CD4-positive, alpha-beta T cell (primary cell): ENCODE data around the gene OTOP2. TPM values are rescaled to one million over a fixed set of nuclear protein-coding genes. Genes with fewer than 3 reads are reported as not detected.

Source experiments
- ATAC-seq: fragments of 200-7000 bp; cut with Tn5 transposase; one replicate; pipeline ENCODE4 v1.10.0; 2022; ENCODE audit warnings: mild to moderate bottlenecking; ENCODE audit not compliant: poor library complexity
- CTCF ChIA-PET: fragments of 350-600 bp; sonication (Branson Sonifier 250); formaldehyde crosslinking; loops from one replicate; lab custom pipeline; 2021; ENCODE audit warnings: antibody characterized with exemption, inconsistent platforms; lab: Charles Lee
- POLR2A ChIA-PET: fragments of 350-600 bp; sonication (Branson Sonifier 250); formaldehyde crosslinking; loops from one replicate; lab custom pipeline; 2021; ENCODE audit warnings: antibody characterized with exemption, inconsistent platforms; lab: Charles Lee
- DNase-seq, 14 experiments: peaks; one replicate each; pipeline ENCODE4 v3.0.0-alpha.2; 2013 to 2020; ENCODE audit warnings: mixed read lengths in 2 of 14
- H3K27ac ChIP-seq, 2 donors: one replicate each; pipeline versions ENCODE4 v1.5.1 to v1.7.0; 2013; ENCODE audit warnings: low read length in 2 of 2, low read depth in 1 of 2, mild to moderate bottlenecking in 1 of 2
- H3K27me3 ChIP-seq, 2 experiments: 1 replicate in 1 of 2; 2 replicates in 1 of 2; pipeline versions ENCODE4 v1.6.1 to v1.7.0; 2013; ENCODE audit warnings: low read length in 2 of 2, control low read depth in 1 of 2, mild to moderate bottlenecking in 1 of 2, moderate library complexity in 1 of 2; ENCODE audit not compliant: insufficient read depth in 2 of 2, control insufficient read depth in 1 of 2
- H3K36me3 ChIP-seq: one replicate; pipeline ENCODE4 v1.6.1; 2013; ENCODE audit warnings: low read length, control low read depth; ENCODE audit not compliant: insufficient read depth
- H3K4me1 ChIP-seq: one replicate; pipeline ENCODE4 v1.6.1; 2013; ENCODE audit warnings: low read length, control low read depth; ENCODE audit not compliant: insufficient read depth
- H3K4me3 ChIP-seq: one replicate; pipeline ENCODE4 v1.5.1; 2013; ENCODE audit warnings: mild to moderate bottlenecking, low read length, moderate library complexity
- H3K9me3 ChIP-seq, 2 experiments: 1 replicate in 1 of 2; 2 replicates in 1 of 2; pipeline versions ENCODE4 v1.6.1 to v1.7.0; 2013; ENCODE audit warnings: low read length in 2 of 2, mild to moderate bottlenecking in 2 of 2, control low read depth in 1 of 2, moderate library complexity in 1 of 2; ENCODE audit not compliant: control insufficient read depth in 1 of 2, insufficient read depth in 1 of 2
- H3K27ac Mint-ChIP-seq: one replicate; pipeline ENCODE4 v1.8.0; 2020; ENCODE audit warnings: mixed read lengths
- H3K27me3 Mint-ChIP-seq: one replicate; pipeline ENCODE4 v1.8.0; 2021; ENCODE audit warnings: mixed read lengths
- H3K36me3 Mint-ChIP-seq: one replicate; pipeline ENCODE4 v1.8.0; 2021; ENCODE audit warnings: low read depth, mixed read lengths
- H3K4me1 Mint-ChIP-seq: one replicate; pipeline ENCODE4 v1.8.0; 2021; ENCODE audit warnings: low read depth, mixed read lengths
- H3K4me3 Mint-ChIP-seq: one replicate; pipeline ENCODE4 v1.8.0; 2020; ENCODE audit warnings: mild to moderate bottlenecking, mixed read lengths
- H3K9me3 Mint-ChIP-seq: one replicate; pipeline ENCODE4 v1.8.0; 2020; ENCODE audit warnings: mixed read lengths
- CTCF ChIP-seq: fragments of 200-600 bp; IDR thresholded peaks from one replicate; pipeline ENCODE4 v1.8.0; 2022; ENCODE audit warnings: antibody characterized with exemption, mild to moderate bottlenecking
- intact Hi-C, 2 experiments: fragments of 100-400 bp; cut with DNase I in 1 of 2; cut with micrococcal nuclease in 1 of 2; formaldehyde crosslinking; loops; one replicate each; pipeline versions ENCODE4 v1.15.1 to v1.9.0; 2023 to 2025; cut with DNase I, micrococcal nuclease
- total RNA-seq, 174 experiments: library from RNA in 2 of 174; stranded (reverse) in 2 of 174; gene quantifications; one replicate each; pipeline ENCODE4 v1.2.3 and lab custom pipeline; 2021 to 2026

The OTOP2 gene
- total RNA-seq, 2 experiments from 2014 or later = not detected

DNA sequence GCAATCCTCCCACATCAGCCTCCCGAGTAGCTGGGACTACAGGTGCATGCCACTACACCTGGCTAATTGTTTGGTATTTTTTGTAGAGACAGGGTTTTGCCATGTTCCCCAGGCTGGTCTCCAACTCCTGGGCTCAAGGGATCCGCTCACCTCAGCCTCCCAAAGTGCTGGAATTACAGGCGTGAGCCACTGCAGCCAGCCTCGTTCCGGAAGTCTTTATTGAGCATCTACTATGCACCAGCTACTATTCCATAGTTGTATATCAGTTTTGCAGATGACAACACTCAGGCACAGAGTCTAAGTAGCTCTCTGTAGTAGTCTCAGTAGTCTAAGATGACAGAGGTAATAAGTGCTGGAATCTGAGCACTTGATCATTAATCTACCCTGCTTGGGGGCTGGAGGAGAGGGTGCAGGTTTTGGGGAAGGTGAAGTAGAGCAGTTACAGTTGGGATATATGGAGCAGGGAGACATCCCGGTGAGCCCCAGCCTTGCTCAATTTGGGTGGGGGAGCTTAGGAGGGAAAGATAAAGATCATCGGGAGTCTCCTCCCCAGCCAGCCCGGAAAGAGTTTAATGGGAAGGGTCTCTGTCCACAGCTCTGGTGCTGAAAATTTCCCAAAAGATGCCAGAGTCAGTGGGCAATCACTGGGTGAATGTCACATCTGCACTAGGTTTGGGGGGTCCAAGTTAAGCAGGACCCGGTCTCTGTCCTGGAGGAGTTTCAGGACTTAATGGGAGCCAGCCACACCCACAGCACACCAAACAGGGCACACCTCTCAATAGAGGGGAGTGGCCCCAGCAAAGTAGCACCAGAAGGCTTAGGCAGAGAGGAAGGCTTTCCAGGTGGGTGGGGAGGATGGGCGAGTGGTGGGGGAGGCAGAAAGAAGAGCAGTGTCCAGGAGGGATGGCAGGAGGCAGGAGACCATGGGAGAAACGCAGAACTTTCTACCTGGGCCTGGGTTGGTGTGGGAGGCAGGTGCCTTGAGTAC lies 13.3 kb downstream of the OTOP2 start:
- H3K4me3 Mint-ChIP-seq = no peak overlapping the region
- H3K9me3 Mint-ChIP-seq = no peaks in the 10 kb centered on the region
- DNase-seq (no peak), ATAC-seq (no peak)
- Histone ChIP-seq H3K27me3 (peaks cover 48% of the 10 kb centered on the region in 2 experiments), H3K4me1 (peaks cover 9% of the 10 kb centered on the region), H3K36me3 (no peaks in the 10 kb centered on the region), H3K4me3 (no peak overlapping the region), H3K27ac (no peak overlapping the region), H3K9me3 (peaks cover 0 to 11% of the 10 kb centered on the region in 2 experiments)
- no peak overlapping the region for H3K27ac Mint-ChIP-seq
- ChIA-PET CTCF (interaction anchor here (0.6 kb wide), 1 partner anchor 138 kb away, joined by 3 read pairs; no protein-coding TSS in a partner anchor), POLR2A (no interaction called here)
- no peaks in the 10 kb centered on the region for H3K36me3 Mint-ChIP-seq
- H3K4me1 Mint-ChIP-seq = no peaks in the 10 kb centered on the region
- peaks cover 71% of the 10 kb centered on the region for H3K27me3 Mint-ChIP-seq
- no peak for TF ChIP-seq CTCF
- intact Hi-C loops = loop anchor here in 1 of 2 experiments (10.0 kb wide), 1 partner anchor 513 kb away; no protein-coding TSS in a partner anchor

GRCh38 chr17:74938194-74938950 lies 14.3 kb downstream of the OTOP2 start:
- no peaks in the 10 kb centered on the region for H3K36me3 ChIP-seq
- Mint-ChIP-seq H3K4me3 (no peak overlapping the region), H3K36me3 (no peaks in the 10 kb centered on the region), H3K27me3 (peaks cover 68% of the 10 kb centered on the region), H3K4me1 (no peaks in the 10 kb centered on the region), H3K27ac (no peak overlapping the region), H3K9me3 (no peaks in the 10 kb centered on the region)
- POLR2A ChIA-PET = no interaction called here
- TF ChIP-seq CTCF = no peak
- H3K4me1 ChIP-seq = peaks cover 9% of the 10 kb centered on the region
- no peak overlapping the region for H3K4me3 ChIP-seq
- H3K27me3 ChIP-seq = peaks cover 38 to 42% of the 10 kb centered on the region in 2 experiments
- CTCF ChIA-PET = interaction anchor here (1.0 kb wide), 1 partner anchor 19 kb away, joined by 3 read pairs; no protein-coding TSS in a partner anchor
- DNase-seq = no peak
- intact Hi-C loops = loop anchor here in 1 of 2 experiments (10.0 kb wide), 1 partner anchor 514 kb away; no protein-coding TSS in a partner anchor
- peaks cover 0 to 11% of the 10 kb centered on the region in 2 experiments for H3K9me3 ChIP-seq
- H3K27ac ChIP-seq = no peak overlapping the region
- ATAC-seq = no peak

GRCh38 chr17:74939534-74939933 lies 15.5 kb downstream of the OTOP2 start:
- ChIA-PET POLR2A (no interaction called here), CTCF (no interaction called here)
- Mint-ChIP-seq H3K27me3 (peaks cover 64% of the 10 kb centered on the region), H3K4me1 (no peaks in the 10 kb centered on the region), H3K36me3 (no peaks in the 10 kb centered on the region), H3K9me3 (no peaks in the 10 kb centered on the region), H3K4me3 (no peak overlapping the region), H3K27ac (no peak overlapping the region)
- Histone ChIP-seq H3K27me3 (peaks cover 33 to 34% of the 10 kb centered on the region in 2 experiments), H3K9me3 (peaks cover 0 to 11% of the 10 kb centered on the region in 2 experiments), H3K4me1 (peaks cover 9% of the 10 kb centered on the region), H3K27ac (no peak overlapping the region), H3K4me3 (no peak overlapping the region), H3K36me3 (no peaks in the 10 kb centered on the region)
- ATAC-seq = no peak
- TF ChIP-seq CTCF = no peak
- no peak for DNase-seq
- intact Hi-C loops = loop anchor here in 1 of 2 experiments (10.0 kb wide), 1 partner anchor 515 kb away; no protein-coding TSS in a partner anchor
